ENCODE data around the gene PRKCA. TPM values are rescaled to one million over a fixed set of nuclear protein-coding genes. Genes with fewer than 3 reads are reported as not detected.
"Not testable (repeated sequence)": the region's sequence is repeated elsewhere in the genome, so short reads cannot be mapped to it uniquely, and the experiment has no call there.

PRKCA gene
- total RNA-seq, 2 donors from 2014 or later: 8.3 to 26.5 TPM

- H3K27me3 ChIP-seq (replicated peaks; ENCODE audit: insufficient read depth): no peaks in the 10 kb centered on the region
- no peaks in the 10 kb centered on the region for H3K4me1 ChIP-seq (replicated peaks)
- no peaks in the 10 kb centered on the region for H3K36me3 ChIP-seq
- 96% methylated on average over 4 of the region's 4 CpGs for WGBS
- TF ChIP-seq POLR2AphosphoS5 (IDR thresholded peaks at IDR 0.05) (no peak), POLR2A (IDR thresholded peaks at IDR 0.05) (no peak)
- TF ChIP-seq, protein P1, sequence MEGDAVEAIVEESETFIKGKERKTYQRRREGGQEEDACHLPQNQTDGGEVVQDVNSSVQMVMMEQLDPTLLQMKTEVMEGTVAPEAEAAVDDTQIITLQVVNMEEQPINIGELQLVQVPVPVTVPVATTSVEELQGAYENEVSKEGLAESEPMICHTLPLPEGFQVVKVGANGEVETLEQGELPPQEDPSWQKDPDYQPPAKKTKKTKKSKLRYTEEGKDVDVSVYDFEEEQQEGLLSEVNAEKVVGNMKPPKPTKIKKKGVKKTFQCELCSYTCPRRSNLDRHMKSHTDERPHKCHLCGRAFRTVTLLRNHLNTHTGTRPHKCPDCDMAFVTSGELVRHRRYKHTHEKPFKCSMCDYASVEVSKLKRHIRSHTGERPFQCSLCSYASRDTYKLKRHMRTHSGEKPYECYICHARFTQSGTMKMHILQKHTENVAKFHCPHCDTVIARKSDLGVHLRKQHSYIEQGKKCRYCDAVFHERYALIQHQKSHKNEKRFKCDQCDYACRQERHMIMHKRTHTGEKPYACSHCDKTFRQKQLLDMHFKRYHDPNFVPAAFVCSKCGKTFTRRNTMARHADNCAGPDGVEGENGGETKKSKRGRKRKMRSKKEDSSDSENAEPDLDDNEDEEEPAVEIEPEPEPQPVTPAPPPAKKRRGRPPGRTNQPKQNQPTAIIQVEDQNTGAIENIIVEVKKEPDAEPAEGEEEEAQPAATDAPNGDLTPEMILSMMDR (IDR thresholded peaks at IDR 0.05): no peak
- H3K9me3 ChIP-seq: no peaks in the 10 kb centered on the region
- intact Hi-C loops (cut with DNase I): no loop called here
- no peak overlapping the region for H3K27ac ChIP-seq
- no peak for DNase-seq (ENCODE audit: low spot score)
- H3K4me3 ChIP-seq: no peak overlapping the region
These were observed 42.1 kb downstream of the PRKCA start for GRCh38 chr17:66344473-66344872.

DNA sequence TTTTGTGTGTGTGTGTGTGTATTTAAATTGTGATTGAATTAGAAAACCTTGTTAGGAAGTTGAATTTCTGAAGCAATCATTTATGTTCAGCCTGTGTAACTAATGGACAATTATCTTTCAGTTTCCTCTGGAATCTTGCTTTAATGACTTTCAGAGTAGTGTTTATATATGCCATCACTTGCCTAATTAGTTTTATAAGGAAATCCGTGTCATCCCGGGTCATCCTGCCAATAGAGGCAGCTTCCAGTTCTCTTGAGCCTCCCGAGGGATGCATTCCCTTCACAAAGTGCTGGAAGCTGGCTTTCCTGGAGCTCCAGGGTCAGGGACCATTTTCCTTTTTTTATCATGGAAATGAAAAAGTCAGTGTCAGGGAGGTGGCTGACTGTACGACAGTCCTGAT is 42.9 kb downstream of the PRKCA start:
- no peak overlapping the region for H3K27ac ChIP-seq
- WGBS: 35% methylated on average over 4 of the region's 4 CpGs
- DNase-seq (ENCODE audit: low spot score): no peak
- intact Hi-C loops (cut with DNase I): no loop called here
- H3K4me1 ChIP-seq (replicated peaks): no peaks in the 10 kb centered on the region
- H3K9me3 ChIP-seq: no peaks in the 10 kb centered on the region
- TF ChIP-seq POLR2A (IDR thresholded peaks at IDR 0.05) (no peak), POLR2AphosphoS5 (IDR thresholded peaks at IDR 0.05) (no peak)
- TF ChIP-seq, protein P1 (IDR thresholded peaks at IDR 0.05): no peak
- H3K4me3 ChIP-seq: no peak overlapping the region
- H3K36me3 ChIP-seq: no peaks in the 10 kb centered on the region
- H3K27me3 ChIP-seq (replicated peaks; ENCODE audit: insufficient read depth): no peaks in the 10 kb centered on the region

DNA sequence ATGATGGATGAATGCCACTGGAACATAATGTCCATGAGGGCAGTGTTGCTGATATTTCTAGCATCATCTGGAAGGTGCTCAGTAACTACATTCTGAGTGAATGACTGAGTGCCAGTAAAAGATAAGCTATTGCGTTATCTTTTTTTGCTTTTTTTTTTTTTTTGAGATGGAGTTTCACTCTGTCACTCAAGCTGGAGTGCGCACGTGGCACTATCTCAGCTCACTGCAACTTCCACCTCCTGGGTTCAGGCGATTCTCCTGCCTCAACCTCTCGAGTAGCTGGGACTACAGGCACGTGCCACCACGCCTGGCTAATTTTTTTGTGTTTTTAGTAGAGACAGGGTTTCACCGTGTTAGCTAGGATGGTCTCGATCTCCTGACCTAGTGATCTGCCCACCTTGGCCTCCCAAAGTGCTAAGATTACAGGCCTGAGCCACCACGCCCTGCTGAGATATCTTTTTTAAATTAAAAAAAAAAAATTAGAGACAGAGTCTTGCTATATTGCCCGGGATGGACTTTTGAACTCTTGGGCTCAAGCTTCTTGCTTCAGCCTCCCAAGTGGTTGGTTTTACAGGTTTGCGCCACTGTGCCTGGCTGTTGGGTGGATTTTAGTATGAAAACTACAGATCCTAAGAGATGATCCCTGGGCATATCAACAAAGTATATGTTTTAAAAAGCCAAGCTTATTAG is 43.7 kb downstream of the PRKCA start:
- H3K9me3 ChIP-seq; H3K4me1 ChIP-seq (replicated peaks); H3K36me3 ChIP-seq; DNase-seq (ENCODE audit: low spot score); H3K27me3 ChIP-seq (replicated peaks; ENCODE audit: insufficient read depth); H3K27ac ChIP-seq; intact Hi-C loops (cut with DNase I); H3K4me3 ChIP-seq: not testable (repeated sequence)
- WGBS: 97% methylated on average over 12 of the region's 12 CpGs

GRCh38 chr17:66347661-66348514 is 45.5 kb downstream of the PRKCA start:
- DNase-seq (ENCODE audit: low spot score): no peak
- no peaks in the 10 kb centered on the region for H3K36me3 ChIP-seq
- H3K27me3 ChIP-seq (replicated peaks; ENCODE audit: insufficient read depth): no peaks in the 10 kb centered on the region
- no peaks in the 10 kb centered on the region for H3K9me3 ChIP-seq
- intact Hi-C loops (cut with DNase I): no loop called here
- TF ChIP-seq, protein P1 (IDR thresholded peaks at IDR 0.05): no peak
- no peak for TF ChIP-seq POLR2A (IDR thresholded peaks at IDR 0.05)
- peaks cover 4% of the 10 kb centered on the region for H3K4me1 ChIP-seq (replicated peaks)
- H3K4me3 ChIP-seq: no peak overlapping the region
- H3K27ac ChIP-seq: no peak overlapping the region
- WGBS: 60% methylated on average over 10 of the region's 10 CpGs

DNA sequence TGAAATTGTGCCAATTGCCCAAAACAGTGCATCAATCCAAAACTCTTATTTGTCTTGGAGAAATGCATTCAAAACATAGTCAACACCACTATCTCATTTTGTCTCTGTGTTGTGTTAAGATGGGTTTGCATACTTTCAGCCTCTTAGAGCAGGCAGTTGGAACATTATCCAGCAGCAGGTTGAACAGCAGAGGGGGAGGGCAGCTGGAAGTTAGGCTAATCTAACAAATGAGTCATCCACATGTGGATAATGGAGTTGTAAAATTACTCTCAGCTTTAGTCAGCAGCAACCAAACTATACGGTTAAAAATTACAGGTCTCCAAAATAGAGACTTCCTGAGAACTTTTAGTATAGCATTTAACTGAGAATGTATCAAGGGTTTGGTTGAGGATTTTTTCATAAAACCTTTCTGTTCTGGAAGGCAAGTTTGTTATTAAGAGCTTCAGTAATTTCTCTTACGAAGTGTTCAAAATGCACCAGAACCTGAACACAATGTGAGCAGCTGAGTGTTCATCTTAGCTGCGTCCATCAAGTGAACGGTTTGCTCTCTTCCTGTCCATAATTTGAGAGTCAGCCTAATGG is 46.3 kb downstream of the PRKCA start:
- peak; percentile 14 for DNase-seq (ENCODE audit: low spot score)
- no peak overlapping the region for H3K27ac ChIP-seq
- 41% methylated on average over 4 of the region's 4 CpGs for WGBS
- H3K36me3 ChIP-seq: no peaks in the 10 kb centered on the region
- intact Hi-C loops (cut with DNase I): no loop called here
- H3K4me3 ChIP-seq: no peak overlapping the region
- H3K9me3 ChIP-seq: no peaks in the 10 kb centered on the region
- peaks cover 4% of the 10 kb centered on the region for H3K4me1 ChIP-seq (replicated peaks)
- TF ChIP-seq POLR2A (IDR thresholded peaks at IDR 0.05) (no peak), POLR2AphosphoS5 (IDR thresholded peaks at IDR 0.05) (peak; percentile 33)
- H3K27me3 ChIP-seq (replicated peaks; ENCODE audit: insufficient read depth): no peaks in the 10 kb centered on the region

All from prostate gland (tissue), 2 donors.